HG02763 (cell line): ENCODE data around the gene MCUB.
"Not testable (repeated sequence)": the region's sequence is repeated elsewhere in the genome, so short reads cannot be mapped to it uniquely, and the experiment has no call there.

Source experiments
- ATAC-seq: cut with Tn5 transposase; IDR thresholded peaks from one replicate; pipeline ENCODE4 v1.9.1; 2021; ENCODE audit warnings: mild to moderate bottlenecking, moderate library complexity; ENCODE audit not compliant: unreplicated experiment

The MCUB gene

GRCh38 chr4:109576462-109576861, 16.4 kb downstream of the MCUB start:
- ATAC-seq: no peak

DNA sequence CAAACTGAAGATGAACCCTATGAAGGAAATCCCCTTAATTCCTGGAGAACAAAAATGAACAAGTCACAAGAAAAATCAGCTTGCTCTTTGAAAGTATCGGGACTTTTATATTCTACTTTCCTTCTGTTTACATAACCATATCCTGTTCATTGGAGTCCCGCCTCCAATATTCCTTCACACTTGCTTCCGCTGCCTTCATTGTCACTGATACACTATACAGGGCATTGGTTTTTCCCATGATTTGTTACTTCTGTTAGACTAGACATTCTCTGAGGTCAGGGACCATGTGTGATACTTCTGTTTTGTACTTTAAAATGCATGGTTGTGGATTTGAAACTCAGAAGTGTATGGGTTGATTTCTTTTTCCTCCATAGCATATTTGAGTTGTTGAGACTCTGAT, 18.8 kb downstream of the MCUB start:
- no peak for ATAC-seq

DNA sequence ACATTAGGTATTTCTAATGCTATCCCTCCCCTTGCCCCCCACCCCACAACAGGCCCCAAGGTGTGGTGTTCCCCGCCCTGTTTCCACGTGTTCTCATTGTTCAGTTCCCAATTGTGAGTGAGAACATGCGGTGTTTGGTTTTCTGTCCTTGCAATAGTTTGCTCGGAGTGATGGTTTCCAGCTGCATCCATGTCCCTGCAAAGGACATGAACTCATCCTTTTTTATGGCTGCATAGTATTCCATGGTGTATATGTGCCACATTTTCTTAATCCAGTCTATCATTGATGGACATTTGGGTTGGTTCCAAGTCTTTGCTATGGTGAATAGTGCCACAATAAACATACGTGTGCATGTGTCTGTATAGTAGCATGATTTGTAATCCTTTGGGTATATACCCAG, 20.0 kb downstream of the MCUB start:
- ATAC-seq: not testable (repeated sequence)

DNA sequence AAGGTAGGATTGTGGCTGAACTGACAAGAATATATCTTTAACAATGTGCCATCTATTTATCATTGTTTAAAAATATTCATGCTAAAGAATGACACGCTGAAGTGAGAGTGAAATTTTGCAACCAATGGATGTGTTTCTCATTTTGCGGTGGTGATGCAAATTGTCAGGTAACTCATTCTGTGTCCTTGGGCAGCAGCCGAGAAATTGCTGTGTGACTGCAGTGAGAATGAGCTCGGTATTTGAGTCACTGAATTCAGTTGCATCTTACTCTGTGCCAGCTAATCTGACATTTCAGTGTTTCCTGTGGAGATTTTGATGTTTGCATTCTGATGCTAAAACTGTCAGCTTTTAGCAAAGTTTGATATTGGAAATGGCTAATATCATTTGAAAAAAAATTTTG, 28.1 kb downstream of the MCUB start:
- ATAC-seq: peak; percentile 99

DNA sequence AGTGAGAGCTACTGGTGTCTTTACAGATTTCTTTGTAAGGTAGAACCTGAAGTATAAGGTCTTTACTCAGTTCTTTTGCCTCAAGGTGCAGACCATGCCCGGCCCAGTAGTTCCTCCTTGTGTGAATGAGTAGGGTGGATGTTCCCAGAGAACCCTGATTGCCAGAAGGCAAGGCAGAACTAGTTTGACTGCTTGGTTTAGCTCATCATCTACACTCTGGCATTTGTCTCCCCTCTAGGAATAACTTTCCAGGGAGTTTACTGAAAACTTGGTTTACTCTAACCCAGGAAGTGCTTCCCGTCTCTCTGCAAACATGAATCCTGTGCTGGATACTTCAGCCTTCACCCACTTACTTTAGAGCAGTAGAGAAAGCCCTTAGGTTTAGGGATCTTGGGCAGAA, 29.1 kb downstream of the MCUB start:
- ATAC-seq: no peak

- no peak for ATAC-seq
These were observed 29.6 kb downstream of the MCUB start for GRCh38 chr4:109589605-109590004.

- no peak for ATAC-seq
These were observed 30.9 kb downstream of the MCUB start for GRCh38 chr4:109590905-109591304.

DNA sequence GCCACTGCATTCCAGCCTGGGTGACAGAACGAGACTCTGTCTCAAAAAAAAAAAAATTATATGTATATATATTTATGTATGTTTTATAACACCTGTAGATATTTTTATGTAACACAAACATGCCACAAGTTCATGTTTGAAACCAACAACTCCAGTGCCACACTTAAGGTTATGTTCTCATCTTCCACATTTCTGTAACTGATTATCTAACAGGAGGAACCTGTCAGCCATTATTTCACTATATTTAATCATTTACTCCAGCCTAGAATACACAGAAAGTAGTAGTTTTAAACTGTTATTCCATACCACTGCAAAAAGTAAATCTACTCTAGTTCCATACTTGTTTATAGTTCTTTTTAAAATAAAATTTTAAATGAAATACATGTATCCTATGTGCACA, 32.3 kb downstream of the MCUB start:
- ATAC-seq: no peak

GRCh38 chr4:109595123-109595522, 35.1 kb downstream of the MCUB start:
- ATAC-seq: not testable (repeated sequence)

DNA sequence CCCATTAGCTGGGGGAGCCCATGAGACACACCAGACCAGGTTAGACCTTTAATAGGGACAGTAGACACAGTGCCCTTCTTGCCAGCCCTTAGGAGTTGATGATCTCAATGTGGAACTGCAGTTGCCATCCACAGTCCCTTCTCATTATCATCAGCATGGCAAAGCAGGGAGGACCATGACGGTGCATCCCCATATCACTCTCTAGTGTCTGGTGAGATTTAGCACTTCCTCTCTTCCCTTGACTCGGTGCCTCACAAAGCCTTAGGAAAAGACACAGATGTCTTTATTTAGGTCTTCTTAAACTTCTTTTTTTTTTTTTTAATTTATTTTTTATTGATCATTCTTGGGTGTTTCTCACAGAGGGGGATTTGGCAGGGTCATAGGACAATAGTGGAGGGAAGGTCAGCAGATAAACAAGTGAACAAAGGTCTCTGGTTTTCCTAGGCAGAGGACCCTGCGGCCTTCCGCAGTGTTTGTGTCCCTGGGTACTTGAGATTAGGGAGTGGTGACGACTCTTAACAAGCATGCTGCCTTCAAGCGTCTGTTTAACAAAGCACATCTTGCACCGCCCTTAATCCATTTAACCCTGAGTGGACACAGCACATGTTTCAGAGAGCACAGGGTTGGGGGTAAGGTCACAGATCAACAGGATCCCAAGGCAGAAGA, 36.5 kb downstream of the MCUB start:
- ATAC-seq: not testable (repeated sequence)

GRCh38 chr4:109599046-109599652, 39.1 kb downstream of the MCUB start:
- no peak for ATAC-seq

DNA sequence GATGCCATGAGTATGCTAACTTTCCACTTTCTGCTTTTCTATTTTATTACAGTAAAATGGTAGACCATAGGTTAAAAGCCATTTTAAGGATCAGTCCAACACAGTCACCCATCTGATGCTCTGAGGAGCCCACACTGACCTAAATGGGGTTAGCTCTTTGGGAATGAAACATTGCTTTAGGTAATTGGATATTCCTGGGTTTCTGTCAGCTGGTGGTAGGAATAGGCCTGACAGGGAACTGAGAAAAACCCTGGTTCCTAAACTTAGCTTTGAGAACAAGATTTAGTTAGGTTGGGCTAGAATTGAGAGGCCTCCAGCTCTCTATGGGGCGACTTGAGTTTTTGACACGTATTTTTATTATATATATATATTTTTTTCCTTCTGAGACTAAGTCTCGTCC, 40.4 kb downstream of the MCUB start:
- ATAC-seq: no peak

- no peak for ATAC-seq
These were observed 41.3 kb downstream of the MCUB start for GRCh38 chr4:109601336-109601735.

DNA sequence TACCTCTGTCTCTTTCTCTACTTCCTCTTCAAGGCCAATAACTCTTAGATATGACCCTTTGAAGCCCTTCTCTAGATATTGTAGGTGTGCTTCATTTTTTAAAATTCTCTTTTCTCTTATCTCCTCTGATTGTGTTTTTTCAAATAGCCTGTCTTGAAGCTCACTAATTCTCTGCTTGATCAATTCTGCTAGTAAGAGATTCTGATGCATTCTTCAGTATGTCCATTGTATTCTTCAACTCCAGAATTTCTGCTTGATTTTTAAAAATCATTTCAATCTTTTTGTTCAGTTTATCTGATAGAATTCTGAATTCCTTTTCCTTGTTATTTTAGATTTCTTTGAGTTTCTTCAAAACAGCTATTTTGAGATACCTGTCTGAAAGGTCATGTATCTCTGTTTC, 47.9 kb downstream of the MCUB start:
- no peak for ATAC-seq

DNA sequence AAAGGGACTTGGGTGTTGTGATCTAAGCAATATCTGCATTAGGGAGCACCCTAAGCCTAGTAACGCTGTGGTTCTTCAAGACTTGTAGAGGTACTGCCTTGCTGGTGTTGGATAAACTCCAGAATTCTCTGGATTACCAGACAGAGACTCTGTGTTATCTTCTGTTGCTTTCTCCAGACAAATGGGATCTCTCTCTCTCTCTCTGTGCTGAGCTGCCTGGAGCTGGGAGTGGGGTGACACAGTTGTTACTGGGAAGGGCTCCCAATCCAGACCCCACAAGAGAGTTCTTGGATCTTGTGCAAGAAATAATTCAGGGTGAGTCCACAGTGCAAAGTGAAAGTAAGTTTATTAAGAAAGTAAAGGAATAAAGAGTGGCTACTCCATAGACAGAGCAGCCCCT, 48.8 kb downstream of the MCUB start:
- ATAC-seq: no peak

DNA sequence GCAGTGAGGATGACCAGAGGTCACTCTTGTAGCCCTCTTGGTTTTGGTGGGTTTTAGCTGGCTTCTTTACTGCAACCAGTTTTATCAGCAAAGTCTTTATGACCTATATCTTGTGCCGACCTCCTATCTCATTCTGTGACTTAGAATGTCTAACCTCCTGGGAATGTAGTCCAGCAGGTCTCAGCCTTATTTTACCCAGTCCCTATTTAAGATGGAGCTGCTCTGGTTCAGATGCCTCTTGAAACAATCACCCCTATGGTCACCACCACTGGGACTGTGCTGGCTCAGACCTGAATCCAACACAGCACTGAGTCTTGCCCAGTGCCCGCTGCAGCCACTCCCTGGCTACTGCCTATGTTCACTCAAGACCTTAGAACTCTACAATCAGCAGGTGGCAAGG, 49.4 kb downstream of the MCUB start:
- no peak for ATAC-seq

GRCh38 chr4:109610489-109610888, 50.4 kb downstream of the MCUB start:
- ATAC-seq: no peak

- no peak for ATAC-seq
These were observed 51.1 kb downstream of the MCUB start for GRCh38 chr4:109611045-109611646.

DNA sequence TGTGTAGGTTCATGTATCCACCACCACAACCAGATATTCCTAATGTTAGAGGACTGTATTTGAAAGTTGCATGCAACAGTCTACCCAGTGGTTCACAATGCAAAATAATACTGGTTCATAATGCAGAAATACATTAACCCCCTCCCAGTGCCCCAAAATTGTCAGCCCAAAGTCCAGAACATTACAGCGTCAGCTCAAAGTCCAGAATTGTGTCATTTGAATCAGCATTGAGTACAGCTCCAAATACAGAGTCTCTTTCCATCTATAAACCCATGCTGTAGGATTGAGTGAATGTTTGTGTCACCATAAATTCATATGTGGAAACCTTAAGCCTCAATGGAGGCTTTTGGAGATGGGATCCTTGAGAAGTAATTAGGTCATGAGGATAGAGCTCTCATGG, 54.0 kb downstream of the MCUB start:
- no peak for ATAC-seq

GRCh38 chr4:109614466-109614865, 54.4 kb downstream of the MCUB start:
- ATAC-seq: no peak

DNA sequence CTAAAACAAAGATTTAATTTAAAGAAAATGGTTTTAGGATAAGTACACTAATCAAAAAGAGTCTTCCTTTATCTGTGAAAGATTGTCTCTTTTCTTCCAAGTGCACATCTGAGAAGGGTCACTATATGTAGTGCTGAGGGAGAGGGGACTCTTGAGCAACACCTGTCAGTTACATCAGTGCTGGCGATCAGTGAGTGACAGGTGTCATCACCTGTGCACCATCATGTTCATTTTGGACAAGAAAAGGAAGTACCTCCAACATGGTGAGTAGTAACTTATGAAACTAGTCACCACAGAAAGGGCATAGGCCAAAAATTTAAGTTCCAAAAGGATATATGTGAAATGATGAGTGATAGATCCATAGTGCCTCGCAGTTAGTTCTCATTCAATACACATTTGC, 55.7 kb downstream of the MCUB start:
- no peak for ATAC-seq

DNA sequence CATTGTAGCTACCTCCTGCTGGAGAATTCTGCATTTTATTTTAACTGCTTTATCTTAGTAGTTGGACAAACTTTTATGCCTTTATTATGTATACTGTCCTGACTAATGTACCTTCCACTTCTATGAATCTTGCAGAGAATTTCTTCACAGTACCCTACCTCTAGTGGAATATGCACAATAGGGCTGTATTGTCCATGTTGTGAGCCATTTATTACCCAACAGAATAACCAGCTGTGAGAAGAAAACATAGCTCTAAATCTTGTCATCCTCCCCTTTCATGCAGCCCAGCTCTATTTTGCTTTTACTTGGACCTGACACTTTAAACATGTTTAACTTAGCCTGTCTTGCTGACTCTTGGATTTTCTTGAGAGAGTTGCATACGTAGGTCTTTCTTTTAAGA, 56.2 kb downstream of the MCUB start:
- ATAC-seq: no peak

- ATAC-seq: no peak
These were observed 62.6 kb downstream of the MCUB start for GRCh38 chr4:109622626-109623025.
